Ectodermal cell (in vitro differentiated cells): Measurements from ENCODE around the gene CMSS1.

Source experiments
- H3K27ac ChIP-seq: 2 replicates; pipeline ENCODE4 v1.7.0; 2013; ENCODE audit warnings: mild to moderate bottlenecking, low read depth, low read length; ENCODE audit not compliant: insufficient read depth, poor library complexity, severe bottlenecking
- H3K27me3 ChIP-seq: 2 replicates; pipeline ENCODE4 v1.7.0; 2013; ENCODE audit warnings: mild to moderate bottlenecking, low read length; ENCODE audit not compliant: insufficient read depth, control insufficient read depth, poor library complexity, severe bottlenecking
- H3K36me3 ChIP-seq: one replicate; pipeline ENCODE4 v1.7.0; 2013; ENCODE audit warnings: low read length; ENCODE audit not compliant: control insufficient read depth, insufficient read depth
- H3K4me1 ChIP-seq: one replicate; pipeline ENCODE4 v1.7.0; 2013; ENCODE audit warnings: low read length; ENCODE audit not compliant: control insufficient read depth, insufficient read depth
- H3K4me3 ChIP-seq: 2 replicates; pipeline ENCODE4 v1.7.0; 2013; ENCODE audit warnings: low read depth, low read length, control low read depth; ENCODE audit not compliant: insufficient read depth
- H3K9me3 ChIP-seq: 2 replicates; pipeline ENCODE4 v1.7.0; 2013; ENCODE audit warnings: mild to moderate bottlenecking, low read length, moderate library complexity; ENCODE audit not compliant: control insufficient read depth
- WGBS, 2 experiments: methylation state at CpG; one replicate each; pipeline ENCODE4 v1.1.7; 2013; ENCODE audit warnings: missing lambda C conversion rate in 2 of 2; 5-methylcytosine and 5-hydroxymethylcytosine counted together

The CMSS1 gene

DNA sequence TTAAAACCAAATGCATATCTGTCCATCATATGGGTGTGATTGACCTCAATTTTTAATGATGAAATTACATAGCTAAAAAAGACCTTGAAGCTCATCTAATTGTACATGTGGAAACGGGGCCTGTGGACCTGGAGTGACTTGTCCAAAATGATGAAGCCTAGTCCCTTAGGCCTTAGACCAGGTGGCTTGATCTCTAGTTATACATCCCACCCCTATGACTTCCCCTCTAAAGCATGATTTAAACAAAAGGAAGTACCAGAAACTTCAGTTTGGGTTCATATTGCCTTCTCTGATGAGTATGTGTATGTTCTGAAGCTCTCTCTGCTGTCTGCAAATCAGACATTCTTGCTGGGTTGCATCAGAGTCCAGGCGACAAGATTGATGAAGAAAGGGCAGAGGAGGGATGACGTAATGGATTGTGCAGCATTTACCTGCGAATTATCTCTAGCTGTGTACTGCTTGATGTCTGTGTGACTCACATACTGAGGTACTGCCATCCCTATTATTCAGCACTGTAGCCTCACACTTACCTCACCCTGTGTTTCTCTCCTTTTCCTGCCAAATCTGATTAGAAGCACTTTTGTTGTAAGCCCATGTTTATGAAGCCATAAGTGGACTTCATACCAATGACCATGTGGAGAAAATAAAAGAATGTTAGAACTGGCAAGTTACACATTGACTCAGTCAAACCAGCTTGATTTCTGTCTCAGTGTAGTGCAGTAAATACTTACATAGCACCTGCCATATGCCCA lies 185.1 kb downstream of the CMSS1 start:
- 91 to 95% methylated on average over 4 of the region's 4 CpGs for WGBS, 2 experiments
- Histone ChIP-seq H3K4me3 (no peak overlapping the region), H3K27me3 (no peaks in the 10 kb centered on the region), H3K9me3 (no peaks in the 10 kb centered on the region), H3K4me1 (no peaks in the 10 kb centered on the region), H3K36me3 (no peaks in the 10 kb centered on the region), H3K27ac (no peak overlapping the region)

DNA sequence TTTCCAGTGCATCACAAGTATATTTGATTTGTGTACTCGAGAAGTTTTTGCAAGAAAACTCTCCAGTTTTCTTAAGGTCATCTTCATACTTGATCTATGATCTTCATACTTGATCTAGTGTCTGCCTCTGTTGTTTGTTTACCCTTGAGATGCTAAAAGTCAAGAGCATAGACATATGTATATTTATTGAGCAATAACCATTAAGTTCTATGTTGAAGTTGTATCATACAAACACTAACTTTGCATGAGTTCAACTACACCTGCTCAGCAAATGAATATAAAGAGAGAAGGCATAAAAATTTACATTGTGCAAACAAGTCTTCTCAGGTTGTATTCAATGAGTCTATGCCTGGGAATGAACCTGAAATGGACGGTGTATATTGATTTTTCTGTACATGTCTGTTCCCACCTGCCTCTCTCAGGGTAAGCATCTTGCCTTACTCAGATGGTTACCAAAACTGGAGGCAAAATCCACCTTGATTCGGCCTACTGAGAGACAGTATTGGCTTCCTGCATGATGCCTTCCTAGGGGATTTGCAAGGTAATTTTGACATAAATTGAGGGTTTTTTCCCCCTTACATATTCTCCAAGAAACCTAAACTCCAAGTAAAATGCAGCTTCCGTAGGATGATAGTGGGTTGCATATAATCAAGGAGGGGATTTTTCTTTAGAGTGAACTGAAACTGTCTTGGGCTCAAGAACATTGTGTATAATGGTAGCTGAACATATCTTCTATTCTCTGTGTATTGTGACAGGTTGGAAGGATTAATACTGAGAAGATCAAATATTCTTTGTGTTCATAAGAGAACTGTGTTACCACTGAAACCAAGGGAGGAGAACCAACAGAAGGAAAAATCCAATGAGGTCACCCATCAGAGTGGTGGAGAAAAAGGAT lies 186.2 kb downstream of the CMSS1 start:
- Histone ChIP-seq H3K4me3 (no peak overlapping the region), H3K36me3 (no peaks in the 10 kb centered on the region), H3K9me3 (no peaks in the 10 kb centered on the region), H3K27me3 (no peaks in the 10 kb centered on the region), H3K27ac (no peak overlapping the region), H3K4me1 (no peaks in the 10 kb centered on the region)
- 93 to 99% methylated on average over 4 of the region's 4 CpGs for WGBS, 2 experiments

DNA sequence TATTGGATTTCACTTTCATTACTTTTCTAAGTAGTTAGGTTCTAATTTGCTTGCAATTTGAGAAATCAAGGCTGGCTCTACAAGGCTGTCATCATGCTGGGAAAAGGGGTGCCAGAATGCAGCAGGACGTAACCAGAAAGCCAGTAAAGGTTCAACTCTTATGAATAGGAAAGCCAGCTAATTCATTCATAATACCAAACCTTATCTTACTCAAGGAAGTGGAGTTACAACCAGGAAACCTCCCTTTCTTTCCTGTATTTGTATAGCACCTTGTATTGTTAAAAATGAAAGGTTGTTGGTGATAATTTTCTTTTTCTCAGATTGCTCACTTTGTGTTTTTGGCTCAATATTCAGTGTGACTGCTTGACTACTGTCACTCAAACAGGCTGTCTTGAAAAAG lies 187.3 kb downstream of the CMSS1 start:
- 82 to 92% methylated on average over 1 of the region's 1 CpG for WGBS, 2 experiments
- Histone ChIP-seq H3K27ac (no peak overlapping the region), H3K4me1 (no peaks in the 10 kb centered on the region), H3K36me3 (no peaks in the 10 kb centered on the region), H3K9me3 (no peaks in the 10 kb centered on the region), H3K4me3 (no peak overlapping the region), H3K27me3 (no peaks in the 10 kb centered on the region)

DNA sequence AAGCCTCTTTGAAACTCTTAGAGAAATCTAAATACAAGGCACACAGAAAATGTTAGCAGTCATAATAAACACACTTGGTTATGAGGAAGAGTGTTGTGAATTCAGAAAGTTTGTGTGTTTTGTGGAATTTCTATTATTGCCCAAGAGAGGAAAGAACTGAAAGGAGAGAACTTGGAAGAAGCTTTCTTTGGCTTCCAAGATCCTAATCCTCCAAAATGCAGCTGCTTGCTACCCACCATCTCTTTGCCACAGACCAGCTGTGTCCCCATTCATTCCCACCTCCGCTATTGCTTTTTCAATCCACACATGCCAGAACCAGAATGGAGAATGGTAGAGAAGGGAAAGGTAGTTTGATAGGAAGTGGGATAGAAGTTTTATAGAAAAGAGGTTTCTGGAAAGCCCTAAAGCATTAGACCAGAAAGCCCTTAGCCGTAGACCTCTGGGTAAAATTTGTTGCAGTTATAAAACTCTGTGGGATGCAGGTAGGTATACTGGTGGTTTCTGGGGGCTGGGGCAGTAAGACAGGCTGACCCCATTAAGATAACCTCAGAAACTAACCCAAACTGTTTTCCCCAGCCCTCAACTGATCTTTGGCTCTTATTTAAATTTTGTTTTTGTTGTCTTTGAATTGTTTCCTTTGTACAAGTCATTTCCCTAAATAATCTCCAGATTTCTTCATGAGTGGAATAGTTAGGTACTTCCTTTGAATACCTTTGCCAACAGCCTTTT lies 188.2 kb downstream of the CMSS1 start:
- 89 to 96% methylated on average over 1 of the region's 2 CpGs for WGBS, 2 experiments
- Histone ChIP-seq H3K4me3 (no peak overlapping the region), H3K36me3 (no peaks in the 10 kb centered on the region), H3K9me3 (no peaks in the 10 kb centered on the region), H3K27me3 (no peaks in the 10 kb centered on the region), H3K4me1 (no peaks in the 10 kb centered on the region), H3K27ac (no peak overlapping the region)

DNA sequence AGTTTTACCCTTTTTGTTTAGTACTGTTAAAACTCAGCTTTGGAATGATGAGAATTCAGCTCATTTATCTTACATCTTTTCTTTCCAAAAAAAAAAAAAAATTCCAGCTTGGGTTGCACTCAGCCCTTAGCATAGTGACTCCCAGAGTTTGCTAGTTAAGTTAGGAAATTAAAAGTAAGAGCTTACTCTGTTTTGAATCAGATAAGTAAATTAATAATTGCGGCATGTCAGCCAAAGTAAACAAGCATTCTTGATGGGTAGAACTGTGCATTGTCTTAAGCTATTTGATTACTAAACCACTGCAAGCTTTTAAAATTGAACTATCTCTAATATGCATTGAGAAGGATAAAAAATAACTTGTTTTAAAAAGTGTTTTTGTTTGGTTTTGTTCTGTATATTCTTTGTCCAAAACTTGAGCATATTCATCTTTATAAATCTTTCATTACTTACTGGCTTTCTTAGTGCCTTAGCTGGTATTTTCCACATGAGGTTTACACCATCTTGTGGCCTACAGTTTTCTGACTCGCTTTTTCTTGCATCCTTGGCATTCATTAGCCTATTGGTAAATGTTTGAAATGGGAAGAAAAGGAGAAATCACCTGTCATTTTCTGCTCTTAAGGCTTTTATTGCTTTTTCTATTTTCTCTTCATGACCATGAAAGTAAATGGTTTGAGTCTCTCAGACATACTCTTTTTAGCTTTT lies 189.1 kb downstream of the CMSS1 start:
- H3K4me1 ChIP-seq: no peaks in the 10 kb centered on the region
- H3K4me3 ChIP-seq: no peak overlapping the region
- 84 to 100% methylated on average over 1 to 2 of the region's 2 CpGs for WGBS, 2 experiments
- H3K27me3 ChIP-seq: no peaks in the 10 kb centered on the region
- no peak overlapping the region for H3K27ac ChIP-seq
- H3K9me3 ChIP-seq: no peaks in the 10 kb centered on the region
- no peaks in the 10 kb centered on the region for H3K36me3 ChIP-seq

DNA sequence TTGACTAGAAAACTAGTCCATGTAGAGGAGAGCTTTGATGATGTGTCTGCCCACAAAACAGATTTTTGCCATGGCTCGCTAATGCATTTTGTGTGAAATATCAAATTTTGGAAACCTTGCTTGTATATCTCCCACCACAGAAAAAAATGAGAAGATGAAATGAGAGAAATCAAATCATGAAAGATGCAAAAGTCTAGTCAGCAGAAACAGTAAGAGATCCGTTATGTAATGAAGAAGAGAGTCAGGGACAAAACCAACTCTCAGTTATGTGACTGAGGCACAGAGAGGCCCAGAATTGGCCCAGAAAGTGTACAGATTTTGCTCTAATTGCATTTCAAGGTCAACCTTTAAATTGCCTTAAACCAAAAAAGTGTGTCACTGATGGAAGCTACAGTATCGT lies 189.7 kb downstream of the CMSS1 start:
- Histone ChIP-seq H3K36me3 (no peaks in the 10 kb centered on the region), H3K4me3 (no peak overlapping the region), H3K4me1 (no peaks in the 10 kb centered on the region), H3K27ac (no peak overlapping the region), H3K27me3 (no peaks in the 10 kb centered on the region), H3K9me3 (no peaks in the 10 kb centered on the region)
- WGBS, 2 experiments: 91 to 94% methylated on average over 2 to 3 of the region's 3 CpGs

DNA sequence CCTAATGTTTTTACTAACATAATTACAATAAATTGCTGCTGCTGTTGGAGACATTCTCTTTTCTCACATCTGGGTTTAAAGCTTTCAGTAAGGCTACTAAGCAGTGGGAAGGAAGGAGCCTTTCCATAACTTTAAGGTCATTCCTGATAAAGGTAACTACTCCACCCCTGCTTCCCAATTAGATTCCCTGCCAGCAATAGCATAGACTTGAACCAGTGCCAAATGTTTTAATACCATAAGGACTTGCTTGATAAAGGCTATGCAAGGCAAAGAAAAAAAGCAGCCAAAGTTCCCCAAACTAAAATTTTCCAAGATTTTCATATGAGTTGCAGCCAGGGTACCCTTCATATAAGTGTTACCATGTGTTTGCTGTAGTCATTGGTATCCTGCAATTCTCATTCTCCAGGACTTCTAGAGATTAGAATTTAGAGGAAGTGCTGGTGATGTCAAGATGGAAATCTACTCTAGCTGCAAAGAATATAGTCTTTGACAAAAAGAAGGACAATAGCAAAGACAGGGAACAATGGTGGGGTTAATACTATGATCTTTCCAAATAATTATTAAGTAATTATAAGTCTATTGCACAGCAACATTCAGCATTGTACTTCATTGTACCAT lies 190.5 kb downstream of the CMSS1 start:
- Histone ChIP-seq H3K4me1 (no peaks in the 10 kb centered on the region), H3K27ac (no peak overlapping the region), H3K4me3 (no peak overlapping the region), H3K36me3 (no peaks in the 10 kb centered on the region), H3K9me3 (no peaks in the 10 kb centered on the region), H3K27me3 (no peaks in the 10 kb centered on the region)

DNA sequence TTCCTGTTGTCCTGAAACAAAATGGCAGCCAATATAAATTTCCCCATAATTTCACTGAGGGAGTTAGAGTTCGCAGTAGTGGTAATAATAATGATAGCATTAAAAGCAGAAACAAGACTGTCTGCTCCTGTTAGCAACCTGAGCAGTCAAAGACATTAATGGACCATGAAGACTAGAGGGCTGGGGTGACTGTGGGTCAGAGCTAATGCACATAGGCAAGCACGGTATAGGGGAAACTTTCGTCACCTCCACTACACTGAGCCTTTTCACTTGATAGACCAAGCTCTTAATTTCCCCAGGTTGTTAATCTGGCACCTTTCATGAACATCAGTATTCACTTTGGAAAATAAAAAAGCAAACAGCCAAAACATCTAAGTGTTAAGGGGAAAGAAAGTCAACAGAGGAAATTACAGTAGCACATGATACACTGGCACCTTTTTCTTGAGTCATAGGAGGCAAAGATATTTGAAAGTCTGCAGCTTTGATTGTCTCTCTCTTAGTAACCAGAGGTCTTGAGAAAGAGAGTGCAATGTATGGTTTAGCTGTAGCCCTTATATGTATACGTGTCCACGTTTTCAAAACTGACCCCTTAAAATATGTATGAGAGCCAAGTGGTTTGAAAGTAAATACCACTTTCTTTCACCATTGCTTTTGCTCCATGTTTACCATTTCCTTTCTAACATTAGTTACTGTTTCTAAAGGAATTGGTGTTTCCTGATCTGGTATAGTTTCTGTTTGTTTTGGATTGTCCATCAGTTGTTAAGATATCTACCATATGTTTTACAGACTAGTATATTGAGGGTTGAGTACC lies 191.8 kb downstream of the CMSS1 start:
- H3K4me1 ChIP-seq: no peaks in the 10 kb centered on the region
- H3K27ac ChIP-seq: no peak overlapping the region
- no peak overlapping the region for H3K4me3 ChIP-seq
- H3K27me3 ChIP-seq: no peaks in the 10 kb centered on the region
- H3K9me3 ChIP-seq: no peaks in the 10 kb centered on the region
- WGBS, 2 experiments: 85 to 92% methylated on average over 5 of the region's 5 CpGs
- H3K36me3 ChIP-seq: no peaks in the 10 kb centered on the region

DNA sequence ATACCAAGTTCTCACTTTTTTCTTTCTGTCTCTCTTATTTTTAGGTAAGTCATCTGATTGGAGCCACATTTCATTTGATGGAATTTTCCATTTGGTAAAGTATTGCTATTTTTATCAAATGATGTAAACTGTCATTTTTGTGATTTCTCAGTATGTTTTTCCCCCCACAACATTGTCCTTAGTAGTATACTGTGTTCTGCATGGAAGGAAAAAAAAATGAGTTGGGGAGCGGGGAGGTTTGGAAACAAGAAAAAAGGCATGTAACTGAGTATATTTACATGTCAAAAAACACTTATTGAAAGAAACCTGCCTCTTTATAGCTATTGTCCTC lies 192.4 kb downstream of the CMSS1 start:
- WGBS, 2 experiments: 88% methylated on average over 1 of the region's 1 CpG; no CpG with 5 or more reads in 1 of the 2 experiments
- Histone ChIP-seq H3K36me3 (no peaks in the 10 kb centered on the region), H3K4me1 (no peaks in the 10 kb centered on the region), H3K9me3 (no peaks in the 10 kb centered on the region), H3K27ac (no peak overlapping the region), H3K4me3 (no peak overlapping the region), H3K27me3 (no peaks in the 10 kb centered on the region)
